DOHH2 (cell line): ENCODE results near the gene MSRB3.

Experiments used
- CTCF ChIP-seq: fragments of 200-600 bp; sonication (generic); IDR thresholded peaks from one replicate; pipeline ENCODE4 v1.5.1; 2014; ENCODE audit warnings: antibody characterized with exemption, mild to moderate bottlenecking, low read depth, low read length; ENCODE audit not compliant: poor library complexity, severe bottlenecking
- EZH2phosphoT487 ChIP-seq: fragments of 200-600 bp; sonication (generic); IDR thresholded peaks from 2 replicates; pipeline ENCODE4 v1.6.1; 2017; ENCODE audit warnings: borderline replicate concordance, mild to moderate bottlenecking, antibody characterized with exemption, low read length, moderate library complexity, mixed read lengths

DNA sequence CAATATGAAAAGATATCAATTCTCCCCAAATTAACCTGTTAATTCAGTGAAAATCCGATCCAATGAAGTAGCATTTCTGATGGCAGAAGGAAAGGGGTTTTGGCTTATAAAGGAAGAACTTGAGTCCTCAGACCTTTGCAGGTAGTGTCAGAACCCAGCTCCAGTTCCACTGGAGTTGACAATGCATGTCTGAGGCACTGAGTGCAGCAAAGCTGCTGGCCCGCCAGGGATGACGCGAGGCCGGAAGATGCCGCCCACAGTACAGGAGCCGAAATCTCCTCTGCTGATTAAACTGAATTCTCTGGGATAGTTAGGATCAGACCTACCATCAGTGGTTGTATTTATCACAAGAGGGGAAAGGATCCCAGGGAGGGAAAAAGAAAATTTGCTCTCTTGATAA is 220.7 kb downstream of the MSRB3 start:
- TF ChIP-seq CTCF (no peak), EZH2phosphoT487 (no peak)
